Nephron progenitor cell (in vitro differentiated cells): ENCODE measurements around the gene RPS6KB1.

Experiments
- DNase-seq: peaks from one replicate; pipeline ENCODE4 v3.0.0; 2021
- H3K27ac Mint-ChIP-seq: 2 replicates; pipeline ENCODE4 v1.8.0; 2021; ENCODE audit warnings: mild to moderate bottlenecking, moderate library complexity, mixed read lengths
- H3K27me3 Mint-ChIP-seq: 2 replicates; pipeline ENCODE4 v1.8.0; 2021; ENCODE audit warnings: mild to moderate bottlenecking, low read depth, mixed read lengths; ENCODE audit not compliant: poor library complexity
- H3K36me3 Mint-ChIP-seq: 2 replicates; pipeline ENCODE4 v1.8.0; 2021; ENCODE audit warnings: low read depth, mixed read lengths
- H3K4me1 Mint-ChIP-seq: 2 replicates; pipeline ENCODE4 v1.8.0; 2021; ENCODE audit warnings: mixed read lengths
- H3K4me3 Mint-ChIP-seq: 2 replicates; pipeline ENCODE4 v1.8.0; 2021; ENCODE audit warnings: mild to moderate bottlenecking, moderate library complexity, mixed read lengths
- H3K9me3 Mint-ChIP-seq: 2 replicates; pipeline ENCODE4 v1.8.0; 2021; ENCODE audit warnings: mild to moderate bottlenecking, moderate library complexity, mixed read lengths
- CTCF ChIP-seq: fragments of 200-600 bp; sonication (generic); IDR thresholded peaks from 2 replicates; pipeline ENCODE4 v1.5.0; 2021; ENCODE audit warnings: antibody characterized with exemption

RPS6KB1 gene

GRCh38 chr17:59897090-59897489, 4.2 kb downstream of the RPS6KB1 start:
- TF ChIP-seq CTCF, result no peak
- H3K4me3 Mint-ChIP-seq, result no peak overlapping the region
- no peak for DNase-seq
- H3K27ac Mint-ChIP-seq, result no peak overlapping the region
- H3K36me3 Mint-ChIP-seq, result peaks cover 5% of the 10 kb centered on the region
- peaks cover 20% of the 10 kb centered on the region for H3K4me1 Mint-ChIP-seq
- no peaks in the 10 kb centered on the region for H3K27me3 Mint-ChIP-seq
- H3K9me3 Mint-ChIP-seq, result no peaks in the 10 kb centered on the region

- TF ChIP-seq CTCF, result no peak
- H3K36me3 Mint-ChIP-seq, result peaks cover 11% of the 10 kb centered on the region
- H3K4me1 Mint-ChIP-seq, result peaks cover 8% of the 10 kb centered on the region
- no peak for DNase-seq
- no peaks in the 10 kb centered on the region for H3K9me3 Mint-ChIP-seq
- H3K27me3 Mint-ChIP-seq, result no peaks in the 10 kb centered on the region
- no peak overlapping the region for H3K4me3 Mint-ChIP-seq
- no peak overlapping the region for H3K27ac Mint-ChIP-seq
Measured at GRCh38 chr17:59899099-59899498, 6.2 kb downstream of the RPS6KB1 start.

- H3K36me3 Mint-ChIP-seq, result peaks cover 26% of the 10 kb centered on the region
- H3K27me3 Mint-ChIP-seq, result no peaks in the 10 kb centered on the region
- no peak overlapping the region for H3K27ac Mint-ChIP-seq
- DNase-seq, result no peak
- H3K4me1 Mint-ChIP-seq, result no peaks in the 10 kb centered on the region
- no peak overlapping the region for H3K4me3 Mint-ChIP-seq
- TF ChIP-seq CTCF, result no peak
- peaks cover 5% of the 10 kb centered on the region for H3K9me3 Mint-ChIP-seq
Measured at GRCh38 chr17:59901604-59902003, 8.7 kb downstream of the RPS6KB1 start.

- peaks cover 41% of the 10 kb centered on the region for H3K36me3 Mint-ChIP-seq
- no peak for DNase-seq
- no peaks in the 10 kb centered on the region for H3K4me1 Mint-ChIP-seq
- H3K9me3 Mint-ChIP-seq, result peaks cover 5% of the 10 kb centered on the region
- peak overlapping the region; percentile 24 for H3K27ac Mint-ChIP-seq
- no peak for TF ChIP-seq CTCF
- H3K27me3 Mint-ChIP-seq, result no peaks in the 10 kb centered on the region
- no peak overlapping the region for H3K4me3 Mint-ChIP-seq
Measured at GRCh38 chr17:59903455-59903854, 10.5 kb downstream of the RPS6KB1 start.

- H3K27me3 Mint-ChIP-seq, result no peaks in the 10 kb centered on the region
- no peak overlapping the region for H3K27ac Mint-ChIP-seq
- H3K4me3 Mint-ChIP-seq, result no peak overlapping the region
- no peaks in the 10 kb centered on the region for H3K4me1 Mint-ChIP-seq
- H3K36me3 Mint-ChIP-seq, result peaks cover 47% of the 10 kb centered on the region
- DNase-seq, result no peak
- TF ChIP-seq CTCF, result no peak
- peaks cover 5% of the 10 kb centered on the region for H3K9me3 Mint-ChIP-seq
Measured at GRCh38 chr17:59907467-59907866, 14.5 kb downstream of the RPS6KB1 start.

- H3K9me3 Mint-ChIP-seq, result no peaks in the 10 kb centered on the region
- peaks cover 44% of the 10 kb centered on the region for H3K36me3 Mint-ChIP-seq
- H3K27ac Mint-ChIP-seq, result no peak overlapping the region
- no peaks in the 10 kb centered on the region for H3K27me3 Mint-ChIP-seq
- DNase-seq, result no peak
- no peak overlapping the region for H3K4me3 Mint-ChIP-seq
- TF ChIP-seq CTCF, result peak; percentile 76
- H3K4me1 Mint-ChIP-seq, result no peaks in the 10 kb centered on the region
Measured at GRCh38 chr17:59914274-59914854, 21.4 kb downstream of the RPS6KB1 start.
